H1 (cell line): ENCODE results near the gene TET1.

ENCODE experiments used
- CEBPB ChIP-seq: IDR thresholded peaks from 2 replicates; pipeline ENCODE4 v1.6.1; 2012; ENCODE audit warnings: low read depth, low read length
- CHD1 ChIP-seq: IDR thresholded peaks from 2 replicates; pipeline ENCODE4 v1.6.1; 2012; ENCODE audit warnings: low read depth, low read length, improper control_type of control experiment
- CHD2 ChIP-seq: IDR thresholded peaks from 2 replicates; pipeline ENCODE4 v1.6.1; 2012; ENCODE audit warnings: low read length, improper control_type of control experiment
- CREB1 ChIP-seq: IDR thresholded peaks from 2 replicates; pipeline ENCODE4 v1.6.1; 2012; ENCODE audit warnings: inconsistent platforms
- CTCF ChIP-seq, 3 experiments: IDR thresholded peaks; 1 replicate in 2 of 3; 2 replicates in 1 of 3; pipeline versions ENCODE4 v1.5.1 to v1.6.1; 2011; ENCODE audit warnings: low read length in 3 of 3, mild to moderate bottlenecking in 3 of 3, inconsistent platforms in 2 of 3, low read depth in 1 of 3, moderate library complexity in 1 of 3; ENCODE audit not compliant: insufficient read depth in 1 of 3; ENCODE audit errors: control extremely low read depth in 1 of 3
- EP300 ChIP-seq, 2 experiments: IDR thresholded peaks; 1 replicate in 1 of 2; 2 replicates in 1 of 2; pipeline ENCODE4 v1.6.1; 2011 to 2012; ENCODE audit warnings: low read depth in 2 of 2, low read length in 2 of 2, mild to moderate bottlenecking in 2 of 2, borderline replicate concordance in 1 of 2, inconsistent platforms in 1 of 2, moderate library complexity in 1 of 2
- GABPA ChIP-seq: IDR thresholded peaks from 2 replicates; pipeline ENCODE4 v1.6.1; 2011; ENCODE audit warnings: mild to moderate bottlenecking, low read length, moderate library complexity, borderline replicate concordance; ENCODE audit not compliant: insufficient read depth
- POLR2A ChIP-seq, 2 experiments: IDR thresholded peaks; 1 replicate in 1 of 2; 2 replicates in 1 of 2; pipeline ENCODE4 v1.6.1; 2011; ENCODE audit warnings: low read depth in 2 of 2, low read length in 2 of 2, mild to moderate bottlenecking in 2 of 2; ENCODE audit errors: control extremely low read depth in 1 of 2
- POLR2AphosphoS5 ChIP-seq: IDR thresholded peaks from 2 replicates; pipeline ENCODE4 v1.6.1; 2011; ENCODE audit warnings: low read depth, low read length
- TAF1 ChIP-seq: IDR thresholded peaks from 2 replicates; pipeline ENCODE4 v1.6.1; 2011; ENCODE audit warnings: mild to moderate bottlenecking, low read depth, low read length
- TBP ChIP-seq: IDR thresholded peaks from 2 replicates; pipeline ENCODE4 v1.6.1; 2011; ENCODE audit warnings: low read depth, low read length, improper control_type of control experiment
- TEAD4 ChIP-seq: IDR thresholded peaks from 2 replicates; pipeline ENCODE4 v1.6.1; 2012; ENCODE audit warnings: low read depth, low read length, inconsistent platforms, mixed read lengths
- USF2 ChIP-seq: IDR thresholded peaks from 2 replicates; pipeline ENCODE4 v1.6.1; 2011; ENCODE audit warnings: low read length, improper control_type of control experiment

GRCh38 chr10:68668972-68669371 lies 108.8 kb downstream of the TET1 start:
- TF ChIP-seq CHD1, result no peak
- TF ChIP-seq TAF1, result no peak
- TF ChIP-seq CEBPB, result no peak
- no peak for TF ChIP-seq TBP
- TF ChIP-seq POLR2AphosphoS5, result no peak
- TF ChIP-seq CTCF (IDR thresholded peaks at IDR 0.05; ENCODE audit: control extremely low read depth in 1 of 3, insufficient read depth in 1 of 3, low read depth in 1 of 3, low read length in 3 of 3), result no peak
- no peak for TF ChIP-seq POLR2A (IDR thresholded peaks at IDR 0.05; ENCODE audit: control extremely low read depth in 1 of 2, low read depth in 2 of 2, low read length in 2 of 2)
- no peak for TF ChIP-seq GABPA
- TF ChIP-seq USF2, result no peak
- no peak for TF ChIP-seq EP300 (IDR thresholded peaks at IDR 0.05; ENCODE audit: borderline replicate concordance in 1 of 2, low read depth in 2 of 2, low read length in 2 of 2)
- TF ChIP-seq TEAD4, result no peak
- no peak for TF ChIP-seq CHD2
- TF ChIP-seq CREB1, result no peak
